SJSA1 (cell line): ENCODE data around the gene C4BPA. TPM values are rescaled to one million over a fixed set of nuclear protein-coding genes. Genes with fewer than 3 reads are reported as not detected.

Source experiments
- DNase-seq, 2 experiments: peaks; one replicate each; pipeline ENCODE4 v3.0.0-alpha.2; 2015 to 2020; ENCODE audit warnings: low spot score in 2 of 2, low read depth in 1 of 2
- H3K27ac ChIP-seq: fragments of 250-450 bp; sonication (Bioruptor Pico); 2 replicates; pipeline ENCODE4 v1.5.1; 2020; ENCODE audit warnings: mild to moderate bottlenecking, moderate library complexity
- H3K27me3 ChIP-seq: fragments of 250-450 bp; sonication (Bioruptor Pico); replicated peaks from 2 replicates; pipeline ENCODE4 v1.5.1; 2020; ENCODE audit warnings: mild to moderate bottlenecking, moderate library complexity
- H3K36me3 ChIP-seq: fragments of 250-450 bp; sonication (Bioruptor Pico); 2 replicates; pipeline ENCODE4 v1.5.1; 2020; ENCODE audit warnings: mild to moderate bottlenecking
- H3K4me1 ChIP-seq: fragments of 250-450 bp; sonication (Bioruptor Pico); replicated peaks from 2 replicates; pipeline ENCODE4 v1.6.1; 2021; ENCODE audit warnings: mild to moderate bottlenecking
- H3K4me3 ChIP-seq: fragments of 250-450 bp; sonication (Bioruptor Pico); 2 replicates; pipeline ENCODE4 v1.5.1; 2020; ENCODE audit warnings: mild to moderate bottlenecking
- H3K9me3 ChIP-seq: fragments of 250-450 bp; sonication (Bioruptor Pico); replicated peaks from 2 replicates; pipeline ENCODE4 v1.5.1; 2020; ENCODE audit warnings: mild to moderate bottlenecking
- total RNA-seq: library from RNA; depleted of rRNA; stranded (reverse); fragments of >200 nt; shearing (Covaris generic); gene quantifications from 2 replicates; pipeline ENCODE4 v1.2.3, GENCODE V29; 2014

Gene C4BPA
- total RNA-seq, 1 experiment from 2014 or later: not detected

DNA sequence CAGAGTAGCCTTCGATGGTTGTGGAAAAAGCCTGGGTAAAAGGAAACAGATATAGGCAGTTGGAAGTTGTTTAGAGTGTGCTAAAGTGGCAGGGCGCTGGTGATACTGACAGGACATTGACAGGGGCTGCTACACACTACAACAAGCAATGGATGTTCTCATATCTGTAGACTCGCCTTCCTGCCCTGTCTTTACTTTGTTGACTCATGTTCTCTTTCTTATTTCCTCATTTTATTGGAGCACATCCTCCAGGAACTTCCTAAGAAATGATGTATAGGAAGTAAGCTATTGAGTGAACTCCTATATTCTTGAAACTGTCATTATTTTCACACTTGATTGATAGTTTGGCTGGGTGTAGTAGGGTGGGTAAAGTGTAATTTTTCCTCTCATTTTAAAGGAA lies 51.0 kb downstream of the C4BPA start:
- Histone ChIP-seq H3K27ac (no peak overlapping the region), H3K27me3 (no peaks in the 10 kb centered on the region), H3K4me1 (no peaks in the 10 kb centered on the region), H3K9me3 (no peaks in the 10 kb centered on the region), H3K4me3 (no peak overlapping the region), H3K36me3 (no peaks in the 10 kb centered on the region)
- no peak for DNase-seq

DNA sequence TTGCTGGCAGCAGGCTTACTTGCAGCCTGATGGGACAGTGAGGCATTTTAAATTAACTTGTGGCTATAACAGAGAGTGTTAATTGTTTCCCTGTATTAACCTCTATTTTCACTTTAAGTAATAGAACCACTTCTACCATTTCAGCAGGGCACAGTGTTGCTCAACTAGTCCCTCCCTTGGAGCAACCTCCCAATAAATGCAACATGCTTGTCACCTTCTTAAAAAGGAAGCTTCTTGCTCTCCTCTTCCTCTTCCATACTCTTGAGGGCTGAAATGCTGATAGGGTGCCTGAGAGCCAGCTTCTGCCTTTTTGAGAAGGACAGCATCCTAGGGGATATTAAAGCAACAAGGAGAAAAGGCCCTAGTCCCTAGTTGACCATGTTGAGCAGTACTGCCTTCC lies 52.1 kb downstream of the C4BPA start:
- Histone ChIP-seq H3K36me3 (no peaks in the 10 kb centered on the region), H3K4me3 (no peak overlapping the region), H3K9me3 (no peaks in the 10 kb centered on the region), H3K27me3 (no peaks in the 10 kb centered on the region), H3K27ac (no peak overlapping the region), H3K4me1 (no peaks in the 10 kb centered on the region)
- no peak for DNase-seq

DNA sequence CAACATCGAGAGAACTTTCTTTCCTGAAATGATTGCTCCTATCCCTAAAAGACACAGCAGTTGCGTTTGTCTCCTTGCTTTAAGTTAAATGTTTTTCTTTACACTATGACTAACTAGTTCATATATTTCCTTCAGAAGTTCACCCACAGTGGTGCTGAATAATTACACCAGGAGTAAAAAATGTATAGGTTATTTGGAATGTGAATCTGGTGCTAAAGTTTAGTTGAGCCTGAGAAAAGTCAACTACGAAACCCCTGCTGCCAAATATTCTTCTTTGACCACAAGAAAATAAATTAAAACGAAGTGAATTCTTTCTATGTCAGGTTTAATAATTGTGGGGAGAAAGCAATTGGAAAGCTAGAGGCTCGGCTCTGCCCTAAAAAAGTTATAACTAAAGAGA lies 52.8 kb downstream of the C4BPA start:
- Histone ChIP-seq H3K4me1 (no peaks in the 10 kb centered on the region), H3K27ac (no peak overlapping the region), H3K36me3 (no peaks in the 10 kb centered on the region), H3K9me3 (no peaks in the 10 kb centered on the region), H3K4me3 (no peak overlapping the region), H3K27me3 (no peaks in the 10 kb centered on the region)
- no peak for DNase-seq

DNA sequence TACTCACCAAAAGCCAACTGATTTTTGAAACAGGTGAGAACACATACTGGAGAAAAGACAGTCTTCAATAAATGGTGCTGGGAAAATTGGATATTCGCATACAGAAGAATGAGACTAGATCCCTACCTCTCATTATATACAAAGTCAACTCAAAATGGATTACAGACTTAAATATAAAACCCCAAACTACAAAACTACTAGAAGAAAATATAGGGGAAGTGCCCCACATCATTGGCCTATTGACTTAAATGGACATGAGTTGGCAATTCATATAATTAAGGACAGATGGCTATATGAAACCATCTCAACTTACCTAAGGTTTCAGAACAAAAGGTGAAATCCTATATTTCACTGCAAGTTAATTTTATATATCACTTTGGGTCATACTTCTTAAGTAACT lies 60.1 kb downstream of the C4BPA start:
- no peaks in the 10 kb centered on the region for H3K27me3 ChIP-seq
- H3K9me3 ChIP-seq: no peaks in the 10 kb centered on the region
- DNase-seq: no peak
- H3K4me3 ChIP-seq: no peak overlapping the region
- no peaks in the 10 kb centered on the region for H3K4me1 ChIP-seq
- H3K27ac ChIP-seq: no peak overlapping the region
- no peaks in the 10 kb centered on the region for H3K36me3 ChIP-seq

DNA sequence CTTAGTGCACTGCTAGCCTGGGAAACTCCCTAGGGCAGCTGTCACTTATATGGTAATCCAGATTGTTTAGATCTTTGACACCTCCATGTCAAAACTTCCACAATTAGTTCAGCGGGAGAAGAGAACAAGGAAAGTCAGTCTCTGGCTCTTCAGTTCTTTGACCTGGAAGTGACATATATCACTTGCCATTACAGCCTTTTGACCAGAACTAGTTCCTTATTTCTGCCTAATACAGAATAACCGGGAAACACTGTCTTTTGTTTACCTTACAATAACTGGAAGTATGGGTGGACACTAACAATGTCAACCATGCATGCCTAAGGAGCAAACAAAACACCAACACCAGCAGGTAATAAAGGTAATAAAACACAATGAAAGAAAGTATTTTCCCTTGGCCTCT lies 68.3 kb downstream of the C4BPA start:
- Histone ChIP-seq H3K9me3 (no peaks in the 10 kb centered on the region), H3K27ac (no peak overlapping the region), H3K36me3 (no peaks in the 10 kb centered on the region), H3K4me3 (no peak overlapping the region), H3K27me3 (no peaks in the 10 kb centered on the region), H3K4me1 (no peaks in the 10 kb centered on the region)
- no peak for DNase-seq

DNA sequence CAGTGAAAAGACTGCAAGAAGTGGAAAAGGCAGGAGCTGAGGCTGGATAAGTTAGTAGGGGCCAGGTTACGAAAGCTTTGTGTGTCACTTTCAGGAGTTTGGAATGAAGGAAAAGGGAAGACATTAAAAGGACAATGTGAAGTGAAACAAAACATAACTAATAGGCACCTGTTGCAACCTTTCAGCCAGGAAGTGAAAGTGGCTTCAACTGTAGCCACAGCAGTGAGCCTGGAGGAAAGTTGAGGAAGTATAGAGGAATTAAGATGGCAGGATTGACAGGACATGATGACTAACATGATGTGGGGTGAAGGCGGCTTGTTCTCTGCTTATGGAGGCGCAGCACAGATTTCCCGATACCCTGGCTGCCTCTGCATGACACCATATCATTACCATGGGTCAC lies 68.9 kb downstream of the C4BPA start:
- no peaks in the 10 kb centered on the region for H3K36me3 ChIP-seq
- no peak for DNase-seq

DNA sequence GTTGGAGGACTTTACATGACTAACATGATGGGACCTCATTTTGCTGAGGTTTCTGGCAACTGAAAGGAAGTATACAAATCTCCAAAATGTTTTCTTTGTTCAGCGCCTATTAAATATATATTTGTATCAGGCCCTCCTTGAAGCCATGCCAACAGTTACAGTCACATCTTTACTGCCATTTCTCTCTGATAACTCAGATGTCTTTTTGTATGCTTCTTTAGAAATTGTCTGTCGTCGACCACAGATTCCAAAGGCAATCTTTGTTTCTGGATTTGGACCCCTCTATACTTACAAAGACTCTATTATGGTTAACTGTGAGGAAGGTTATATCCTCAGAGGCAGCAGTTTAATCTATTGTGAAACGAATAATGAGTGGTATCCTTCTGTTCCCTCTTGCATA lies 69.4 kb downstream of the C4BPA start:
- H3K4me3 ChIP-seq: no peak overlapping the region
- H3K27me3 ChIP-seq: no peaks in the 10 kb centered on the region
- no peak overlapping the region for H3K27ac ChIP-seq
- no peaks in the 10 kb centered on the region for H3K4me1 ChIP-seq
- no peak for DNase-seq
- no peaks in the 10 kb centered on the region for H3K9me3 ChIP-seq
- no peaks in the 10 kb centered on the region for H3K36me3 ChIP-seq

More for the DNA sequence above, 68.9 kb downstream of the C4BPA start:
- Histone ChIP-seq H3K4me3 (no peak overlapping the region), H3K27ac (no peak overlapping the region), H3K9me3 (no peaks in the 10 kb centered on the region), H3K4me1 (no peaks in the 10 kb centered on the region), H3K27me3 (no peaks in the 10 kb centered on the region)

DNA sequence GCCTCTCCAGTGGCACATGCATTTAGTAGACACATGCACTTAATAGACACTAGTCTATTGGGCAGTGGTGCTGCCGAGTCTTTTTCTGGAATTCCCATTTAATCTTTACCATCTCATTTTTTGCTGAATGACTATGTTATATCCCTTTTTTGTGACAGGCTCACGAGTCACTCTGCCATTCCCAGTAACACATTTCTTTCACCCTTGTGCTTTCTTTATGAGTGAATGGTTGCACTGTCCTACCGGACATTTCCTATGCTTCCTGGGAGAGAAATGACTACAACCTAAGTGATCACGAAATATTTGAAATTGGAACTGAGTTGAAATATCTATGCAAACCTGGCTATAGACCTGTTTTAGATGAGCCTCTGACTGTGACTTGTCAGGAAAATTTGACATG lies 70.9 kb downstream of the C4BPA start:
- no peak overlapping the region for H3K4me3 ChIP-seq
- H3K27ac ChIP-seq: no peak overlapping the region
- no peaks in the 10 kb centered on the region for H3K9me3 ChIP-seq
- no peak for DNase-seq
- H3K27me3 ChIP-seq: no peaks in the 10 kb centered on the region
- H3K4me1 ChIP-seq: no peaks in the 10 kb centered on the region
- no peaks in the 10 kb centered on the region for H3K36me3 ChIP-seq

DNA sequence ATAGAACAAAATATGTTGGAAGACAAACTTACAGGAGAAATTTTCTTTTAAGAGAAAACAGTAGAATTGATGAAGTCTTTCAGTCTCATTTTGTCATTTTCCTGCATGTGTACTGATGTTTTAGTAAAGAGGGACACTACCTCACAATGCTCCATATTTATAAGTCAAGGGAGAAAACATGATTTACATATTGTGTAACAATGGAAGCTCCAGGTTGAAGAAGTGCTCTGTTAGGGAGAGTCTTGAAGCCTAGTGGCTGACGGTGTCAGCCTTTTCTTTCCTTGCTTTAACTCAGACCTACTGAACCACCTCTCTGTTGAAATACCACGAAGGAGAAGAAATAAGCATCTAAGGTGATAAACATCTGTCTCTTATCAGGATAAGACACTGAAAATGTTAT lies 75.0 kb downstream of the C4BPA start:
- DNase-seq: no peak
- no peak overlapping the region for H3K27ac ChIP-seq
- H3K27me3 ChIP-seq: 0 out of 2 replicates have a peak, but pooled peaks cover 4% of the 10 kb centered on the region
- no peak overlapping the region for H3K4me3 ChIP-seq
- H3K9me3 ChIP-seq: no peaks in the 10 kb centered on the region
- H3K36me3 ChIP-seq: no peaks in the 10 kb centered on the region
- H3K4me1 ChIP-seq: no peaks in the 10 kb centered on the region

DNA sequence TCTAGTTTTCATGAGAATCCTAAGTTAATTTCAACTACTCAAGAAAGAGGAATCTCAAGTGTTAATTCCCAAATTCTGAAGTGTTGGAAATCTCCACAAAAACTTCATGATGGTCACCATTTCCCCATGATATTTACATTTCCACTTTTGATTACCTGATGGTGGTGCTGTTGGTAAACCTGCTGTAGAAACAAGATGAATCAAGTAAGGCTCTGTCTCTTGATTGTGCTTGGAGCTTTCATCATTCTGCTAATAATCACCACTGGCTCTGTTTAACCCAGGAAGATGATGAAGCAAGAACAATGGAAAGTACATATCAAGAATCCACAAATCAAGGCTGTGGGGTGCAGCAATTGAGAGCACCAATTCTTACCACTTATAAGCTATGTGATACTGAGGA lies 77.8 kb downstream of the C4BPA start:
- H3K9me3 ChIP-seq: no peaks in the 10 kb centered on the region
- no peak overlapping the region for H3K4me3 ChIP-seq
- no peaks in the 10 kb centered on the region for H3K4me1 ChIP-seq
- no peak for DNase-seq
- no peak overlapping the region for H3K27ac ChIP-seq
- no peaks in the 10 kb centered on the region for H3K36me3 ChIP-seq
- H3K27me3 ChIP-seq: 0 out of 2 replicates have a peak, but pooled peaks cover 4% of the 10 kb centered on the region

DNA sequence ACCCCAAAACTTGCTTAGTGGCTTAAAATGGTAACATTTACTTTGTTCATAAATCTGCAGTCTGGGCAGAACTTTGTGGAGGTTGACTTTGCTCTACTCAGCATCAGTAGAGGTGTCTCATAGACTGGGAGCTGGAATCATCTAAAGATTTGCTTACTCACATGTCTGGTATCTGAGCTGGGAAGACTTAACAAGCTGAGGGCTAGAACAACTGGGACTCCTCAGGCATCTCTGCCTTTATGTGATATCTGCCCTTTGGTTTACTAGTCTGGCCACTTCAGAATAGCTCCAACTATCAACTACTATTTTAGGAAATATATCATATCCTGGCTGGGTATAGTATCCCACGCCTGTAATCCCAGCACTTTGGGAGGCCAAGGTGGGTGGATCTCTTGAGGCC lies 82.5 kb downstream of the C4BPA start:
- H3K4me3 ChIP-seq: no peak overlapping the region
- H3K4me1 ChIP-seq: no peaks in the 10 kb centered on the region
- DNase-seq: no peak
- 0 out of 2 replicates have a peak, but pooled peaks cover 4% of the 10 kb centered on the region for H3K27me3 ChIP-seq
- no peaks in the 10 kb centered on the region for H3K36me3 ChIP-seq
- H3K27ac ChIP-seq: no peak overlapping the region
- no peaks in the 10 kb centered on the region for H3K9me3 ChIP-seq

DNA sequence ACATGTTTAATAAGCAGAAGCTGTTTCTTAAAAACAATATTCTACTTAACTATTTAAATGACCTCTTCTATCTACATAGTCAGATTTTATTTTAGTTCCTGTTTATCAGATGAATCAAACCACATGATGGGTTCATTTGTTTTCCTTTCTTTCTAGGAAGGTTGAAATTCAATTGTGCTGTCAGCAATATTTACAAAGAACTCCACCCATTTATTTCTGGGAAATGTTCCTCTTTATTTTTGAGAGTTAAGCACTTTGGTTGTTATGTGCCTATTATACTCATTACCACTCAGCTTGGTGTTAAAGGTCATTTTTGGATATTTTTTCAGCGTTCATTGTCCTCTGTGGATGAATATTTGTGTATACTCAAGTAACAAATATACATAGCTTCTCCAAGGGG lies 84.9 kb downstream of the C4BPA start:
- H3K4me1 ChIP-seq: no peaks in the 10 kb centered on the region
- H3K36me3 ChIP-seq: no peaks in the 10 kb centered on the region
- H3K27ac ChIP-seq: no peak overlapping the region
- no peak for DNase-seq
- H3K4me3 ChIP-seq: no peak overlapping the region
- no peaks in the 10 kb centered on the region for H3K9me3 ChIP-seq
- H3K27me3 ChIP-seq: no peaks in the 10 kb centered on the region

DNA sequence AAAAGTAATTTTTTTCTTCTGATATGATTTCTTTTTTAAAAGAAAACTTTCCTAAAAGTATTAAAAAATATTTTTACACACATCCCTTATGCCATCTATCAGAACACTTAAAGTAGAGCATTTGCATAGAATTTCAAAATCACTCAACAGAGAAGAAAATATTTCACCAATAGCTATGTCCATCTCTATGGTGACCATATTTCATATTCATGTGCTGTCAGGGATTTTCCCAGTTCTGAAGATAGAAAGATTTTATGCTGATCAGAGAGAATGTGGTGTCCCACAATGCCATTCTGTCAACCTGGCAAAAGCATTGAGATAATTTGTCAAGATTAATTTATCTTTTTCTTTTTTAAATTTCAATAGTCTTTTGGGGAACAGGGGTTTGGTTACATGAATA lies 87.0 kb downstream of the C4BPA start:
- Histone ChIP-seq H3K4me3 (no peak overlapping the region), H3K9me3 (no peaks in the 10 kb centered on the region), H3K27me3 (0 out of 2 replicates have a peak, but pooled peaks cover 2% of the 10 kb centered on the region), H3K4me1 (no peaks in the 10 kb centered on the region), H3K36me3 (no peaks in the 10 kb centered on the region), H3K27ac (no peak overlapping the region)
- no peak for DNase-seq

DNA sequence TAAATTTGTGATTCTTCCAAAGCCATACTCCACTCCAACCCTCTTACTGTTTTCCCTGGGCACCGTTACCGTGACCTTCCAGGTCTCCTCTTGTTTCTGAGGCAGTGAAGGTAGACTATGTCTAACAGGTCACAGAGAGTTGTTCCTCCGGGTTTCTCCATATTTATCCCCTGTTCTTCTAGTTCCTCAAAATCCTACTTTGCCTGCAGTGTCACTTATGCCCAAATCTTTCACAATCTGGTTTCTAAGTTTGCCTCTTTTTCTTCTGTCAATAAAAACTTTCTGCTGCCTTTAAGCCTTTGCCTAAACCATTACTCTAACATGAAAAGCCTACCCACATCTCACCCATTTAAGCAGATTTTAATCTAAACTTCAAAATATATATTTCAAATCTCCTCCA lies 87.7 kb downstream of the C4BPA start:
- H3K36me3 ChIP-seq: no peaks in the 10 kb centered on the region
- no peak for DNase-seq

DNA sequence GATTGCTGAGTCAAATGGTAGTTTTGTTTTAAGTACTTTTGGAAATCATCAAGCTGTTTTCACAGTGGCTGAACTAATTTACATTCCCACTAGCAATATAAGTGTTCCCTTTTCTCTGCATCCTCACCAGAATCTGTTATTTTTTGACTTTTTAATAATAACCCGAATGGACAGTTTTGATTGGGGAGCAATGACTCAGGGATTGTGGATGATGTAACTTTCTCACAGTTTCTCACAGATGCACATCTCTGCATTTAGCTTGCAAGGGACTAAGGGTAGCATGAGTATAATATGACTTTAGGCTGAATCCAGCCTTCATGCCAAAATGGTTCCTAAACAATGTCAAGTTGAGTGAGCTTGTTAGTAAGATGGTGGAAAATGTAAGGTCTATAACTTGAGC lies 90.2 kb downstream of the C4BPA start:
- no peaks in the 10 kb centered on the region for H3K9me3 ChIP-seq

More for the DNA sequence above, 87.7 kb downstream of the C4BPA start:
- Histone ChIP-seq H3K9me3 (no peaks in the 10 kb centered on the region), H3K27ac (no peak overlapping the region), H3K4me1 (no peaks in the 10 kb centered on the region), H3K4me3 (no peak overlapping the region), H3K27me3 (0 out of 2 replicates have a peak, but pooled peaks cover 2% of the 10 kb centered on the region)

More for the DNA sequence above, 90.2 kb downstream of the C4BPA start:
- no peak for DNase-seq
- Histone ChIP-seq H3K27ac (no peak overlapping the region), H3K36me3 (no peaks in the 10 kb centered on the region), H3K4me3 (no peak overlapping the region), H3K27me3 (0 out of 2 replicates have a peak, but pooled peaks cover 2% of the 10 kb centered on the region), H3K4me1 (no peaks in the 10 kb centered on the region)
